TTC549 (cell line): ENCODE data around the gene SAMD11.
"Not testable (repeated sequence)": the region's sequence is repeated elsewhere in the genome, so short reads cannot be mapped to it uniquely, and the experiment has no call there.

Source experiments
- FAIRE-seq: peaks from 2 replicates; lab custom pipeline; 2012; peaks lifted over from hg19 to GRCh38; lab: Jason Lieb, UNC

SAMD11 gene

GRCh38 chr1:923131-923990 is at the start of gene SAMD11:
TSS of gene SAMD11 (plus strand) at chr1:923923. CDS start at chr1:924432, 509 bp downstream.
- no peak for FAIRE-seq

- not testable (repeated sequence) for FAIRE-seq
These were observed 47.1 kb upstream of the SAMD11 start for GRCh38 chr1:876428-877208.

- not testable (repeated sequence) for FAIRE-seq
These were observed 46.3 kb upstream of the SAMD11 start for GRCh38 chr1:877209-877986.

GRCh38 chr1:880511-880910 is 43.2 kb upstream of the SAMD11 start:
- FAIRE-seq = not testable (repeated sequence)

- not testable (repeated sequence) for FAIRE-seq
These were observed 42.8 kb upstream of the SAMD11 start for GRCh38 chr1:880915-881314.

- no peak for FAIRE-seq
These were observed 37.4 kb upstream of the SAMD11 start for GRCh38 chr1:886311-886710.

GRCh38 chr1:886760-887159 is 37.0 kb upstream of the SAMD11 start:
- no peak for FAIRE-seq

GRCh38 chr1:888297-888696 is 35.4 kb upstream of the SAMD11 start:
- no peak for FAIRE-seq

GRCh38 chr1:889774-890173 is 33.9 kb upstream of the SAMD11 start:
- FAIRE-seq = not testable (repeated sequence)

GRCh38 chr1:890234-890633 is 33.5 kb upstream of the SAMD11 start:
- not testable (repeated sequence) for FAIRE-seq

GRCh38 chr1:890661-891060 is 33.1 kb upstream of the SAMD11 start:
- no peak for FAIRE-seq

GRCh38 chr1:897226-897625 is 26.5 kb upstream of the SAMD11 start:
- FAIRE-seq = no peak

- FAIRE-seq = not testable (repeated sequence)
These were observed 25.8 kb upstream of the SAMD11 start for GRCh38 chr1:897951-898350.

- no peak for FAIRE-seq
These were observed 23.9 kb upstream of the SAMD11 start for GRCh38 chr1:899636-900317.

- FAIRE-seq = no peak
These were observed 22.4 kb upstream of the SAMD11 start for GRCh38 chr1:901108-901859.

GRCh38 chr1:902802-903201 is 20.9 kb upstream of the SAMD11 start:
- no peak for FAIRE-seq

GRCh38 chr1:903305-903704 is 20.4 kb upstream of the SAMD11 start:
- no peak for FAIRE-seq

GRCh38 chr1:903721-904271 is 19.9 kb upstream of the SAMD11 start:
- FAIRE-seq = no peak

GRCh38 chr1:904310-904950 is 19.3 kb upstream of the SAMD11 start:
- FAIRE-seq = no peak

GRCh38 chr1:905071-905749 is 18.5 kb upstream of the SAMD11 start:
- no peak for FAIRE-seq
